Stimulated activated CD8-positive, alpha-beta memory T cell treated with anti-CD3 and anti-CD28 coated beads, Interleukin-12 subunit alpha, Interleukin-12 subunit beta, amount 100 ng/mL, for 4 hours (primary cell): ENCODE data around the gene MAPK9.
A peak's percentile ranks its signal among the peaks of the same experiment; 100 is the strongest.
"Not testable (repeated sequence)": the region's sequence is repeated elsewhere in the genome, so short reads cannot be mapped to it uniquely, and the experiment has no call there.

Experiments
- DNase-seq: peaks from one replicate; pipeline ENCODE4 v3.0.0-alpha.2; 2020; ENCODE audit warnings: low read depth

Gene MAPK9

GRCh38 chr5:180326989-180327565 lies 35.2 kb upstream of the MAPK9 start:
- no peak for DNase-seq

- no peak for DNase-seq
Observed at GRCh38 chr5:180324601-180324950, 32.7 kb upstream of the MAPK9 start.

GRCh38 chr5:180323941-180324600 lies 32.2 kb upstream of the MAPK9 start:
- DNase-seq = no peak

GRCh38 chr5:180323160-180323559 lies 31.3 kb upstream of the MAPK9 start:
- no peak for DNase-seq

- DNase-seq = no peak
Observed at GRCh38 chr5:180318456-180319089, 26.7 kb upstream of the MAPK9 start.

GRCh38 chr5:180316586-180316985 lies 24.7 kb upstream of the MAPK9 start:
- no peak for DNase-seq

GRCh38 chr5:180315762-180316212 lies 23.9 kb upstream of the MAPK9 start:
- DNase-seq = peak; percentile 53

GRCh38 chr5:180313677-180314505 lies 22.0 kb upstream of the MAPK9 start:
- no peak for DNase-seq

- no peak for DNase-seq
Observed at GRCh38 chr5:180311216-180311615, 19.3 kb upstream of the MAPK9 start.

- DNase-seq = no peak
Observed at GRCh38 chr5:180306796-180307195, 14.9 kb upstream of the MAPK9 start.

GRCh38 chr5:180305481-180305880 lies 13.6 kb upstream of the MAPK9 start:
- no peak for DNase-seq

- DNase-seq = no peak
Observed at GRCh38 chr5:180304431-180305375, 12.8 kb upstream of the MAPK9 start.

- no peak for DNase-seq
Observed at GRCh38 chr5:180304016-180304292, 12.1 kb upstream of the MAPK9 start.

GRCh38 chr5:180303226-180304015 lies 11.5 kb upstream of the MAPK9 start:
- DNase-seq = no peak

- no peak for DNase-seq
Observed at GRCh38 chr5:180302256-180302655, 10.4 kb upstream of the MAPK9 start.

- DNase-seq = no peak
Observed at GRCh38 chr5:180301253-180301652, 9.4 kb upstream of the MAPK9 start.

GRCh38 chr5:180299526-180299925 lies 7.6 kb upstream of the MAPK9 start:
- no peak for DNase-seq

GRCh38 chr5:180299014-180299413 lies 7.1 kb upstream of the MAPK9 start:
- not testable (repeated sequence) for DNase-seq

GRCh38 chr5:180297587-180298282 lies 5.9 kb upstream of the MAPK9 start:
- no peak for DNase-seq

- no peak for DNase-seq
Observed at GRCh38 chr5:180296771-180297170, 4.9 kb upstream of the MAPK9 start.
